IPS-18a (cell line): ENCODE measurements around the gene GATA3.

Experiments used
- H3K27ac ChIP-seq: one replicate; pipeline ENCODE4 v1.5.1; 2013; ENCODE audit warnings: low read length
- H3K27me3 ChIP-seq: one replicate; pipeline ENCODE4 v1.6.1; 2013; ENCODE audit warnings: mild to moderate bottlenecking, low read length; ENCODE audit not compliant: control insufficient read depth, insufficient read depth
- H3K36me3 ChIP-seq: one replicate; pipeline ENCODE4 v1.6.1; 2013; ENCODE audit warnings: low read depth, low read length; ENCODE audit not compliant: control insufficient read depth
- H3K4me1 ChIP-seq: one replicate; pipeline ENCODE4 v1.6.1; 2013; ENCODE audit warnings: low read depth, low read length; ENCODE audit not compliant: control insufficient read depth
- H3K4me3 ChIP-seq: one replicate; pipeline ENCODE4 v1.5.1; 2013; ENCODE audit warnings: low read length
- H3K9ac ChIP-seq: one replicate; pipeline ENCODE4 v1.6.1; 2013; ENCODE audit warnings: mild to moderate bottlenecking, low read length, moderate library complexity
- H3K9me3 ChIP-seq: one replicate; pipeline ENCODE4 v1.6.1; 2013; ENCODE audit warnings: low read depth, low read length; ENCODE audit not compliant: control insufficient read depth

GATA3 gene

GRCh38 chr10:8049045-8049864 is 5.2 kb upstream of the GATA3 start:
- Histone ChIP-seq H3K9me3 (no peaks in the 10 kb centered on the region), H3K27me3 (peaks cover 99% of the 10 kb centered on the region), H3K36me3 (no peaks in the 10 kb centered on the region), H3K9ac (no peak overlapping the region), H3K27ac (no peak overlapping the region), H3K4me3 (peak overlapping the region; percentile 46), H3K4me1 (peaks cover 47% of the 10 kb centered on the region)

GRCh38 chr10:8049865-8050555 is 4.5 kb upstream of the GATA3 start:
- H3K4me1 ChIP-seq, result peaks cover 44% of the 10 kb centered on the region
- peak overlapping the region; percentile 46 for H3K4me3 ChIP-seq
- peaks cover 99% of the 10 kb centered on the region for H3K27me3 ChIP-seq
- no peaks in the 10 kb centered on the region for H3K9me3 ChIP-seq
- no peaks in the 10 kb centered on the region for H3K36me3 ChIP-seq
- H3K27ac ChIP-seq, result no peak overlapping the region
- H3K9ac ChIP-seq, result no peak overlapping the region

GRCh38 chr10:8050556-8051108 is 3.9 kb upstream of the GATA3 start:
- H3K9ac ChIP-seq, result no peak overlapping the region
- peaks cover 99% of the 10 kb centered on the region for H3K27me3 ChIP-seq

GRCh38 chr10:8051109-8051821 is 3.2 kb upstream of the GATA3 start:
- no peak overlapping the region for H3K9ac ChIP-seq
- H3K4me3 ChIP-seq, result peak overlapping the region; percentile 39
- H3K27me3 ChIP-seq, result peaks cover 99% of the 10 kb centered on the region
- peaks cover 38% of the 10 kb centered on the region for H3K4me1 ChIP-seq
- no peak overlapping the region for H3K27ac ChIP-seq
- no peaks in the 10 kb centered on the region for H3K9me3 ChIP-seq
- no peaks in the 10 kb centered on the region for H3K36me3 ChIP-seq

More at GRCh38 chr10:8050556-8051108, 3.9 kb upstream of the GATA3 start:
- Histone ChIP-seq H3K4me3 (peak overlapping the region; percentile 46), H3K4me1 (peaks cover 40% of the 10 kb centered on the region), H3K9me3 (no peaks in the 10 kb centered on the region), H3K27ac (no peak overlapping the region), H3K36me3 (no peaks in the 10 kb centered on the region)

- no peaks in the 10 kb centered on the region for H3K9me3 ChIP-seq
- no peaks in the 10 kb centered on the region for H3K36me3 ChIP-seq
- H3K27me3 ChIP-seq, result peaks cover 99% of the 10 kb centered on the region
- no peak overlapping the region for H3K27ac ChIP-seq
- peaks cover 42% of the 10 kb centered on the region for H3K4me1 ChIP-seq
- no peak overlapping the region for H3K9ac ChIP-seq
- H3K4me3 ChIP-seq, result peak overlapping the region; percentile 39
Observed at GRCh38 chr10:8051851-8052257, 2.6 kb upstream of the GATA3 start.

GRCh38 chr10:8052341-8052955 is 2.0 kb upstream of the GATA3 start:
- Histone ChIP-seq H3K4me1 (peaks cover 43% of the 10 kb centered on the region), H3K36me3 (no peaks in the 10 kb centered on the region), H3K9ac (no peak overlapping the region), H3K27ac (no peak overlapping the region), H3K27me3 (peaks cover 99% of the 10 kb centered on the region), H3K4me3 (peak overlapping the region; percentile 39), H3K9me3 (no peaks in the 10 kb centered on the region)

GRCh38 chr10:8052956-8053445 is 1.5 kb upstream of the GATA3 start:
- Histone ChIP-seq H3K4me1 (peaks cover 39% of the 10 kb centered on the region), H3K27ac (no peak overlapping the region), H3K27me3 (peaks cover 99% of the 10 kb centered on the region), H3K9ac (no peak overlapping the region), H3K4me3 (no peak overlapping the region), H3K9me3 (no peaks in the 10 kb centered on the region), H3K36me3 (no peaks in the 10 kb centered on the region)

GRCh38 chr10:8053446-8054243 is 843 bp upstream of the GATA3 start:
- H3K4me3 ChIP-seq, result peak overlapping the region; percentile 46
- H3K36me3 ChIP-seq, result no peaks in the 10 kb centered on the region
- H3K9ac ChIP-seq, result no peak overlapping the region
- no peaks in the 10 kb centered on the region for H3K9me3 ChIP-seq
- peaks cover 36% of the 10 kb centered on the region for H3K4me1 ChIP-seq
- no peak overlapping the region for H3K27ac ChIP-seq
- H3K27me3 ChIP-seq, result peaks cover 99% of the 10 kb centered on the region

GRCh38 chr10:8054244-8054493 is 319 bp upstream of the GATA3 start:
- H3K9ac ChIP-seq, result no peak overlapping the region
- no peak overlapping the region for H3K27ac ChIP-seq
- peak overlapping the region; percentile 46 for H3K4me3 ChIP-seq
- no peaks in the 10 kb centered on the region for H3K36me3 ChIP-seq
- H3K4me1 ChIP-seq, result peaks cover 37% of the 10 kb centered on the region
- no peaks in the 10 kb centered on the region for H3K9me3 ChIP-seq
- H3K27me3 ChIP-seq, result peaks cover 99% of the 10 kb centered on the region

GRCh38 chr10:8055420-8056349 is 1.2 kb downstream of the GATA3 start:
- peaks cover 52% of the 10 kb centered on the region for H3K4me1 ChIP-seq
- H3K27ac ChIP-seq, result no peak overlapping the region
- H3K4me3 ChIP-seq, result peak overlapping the region; percentile 46
- H3K27me3 ChIP-seq, result peaks cover 99% of the 10 kb centered on the region
- H3K9ac ChIP-seq, result no peak overlapping the region
- no peaks in the 10 kb centered on the region for H3K9me3 ChIP-seq
- H3K36me3 ChIP-seq, result no peaks in the 10 kb centered on the region
